AG08395 (cell line): ENCODE results near the gene KLHL40.

Source experiments
- DNase-seq: peaks from one replicate; pipeline ENCODE4 v3.0.0; 2012; ENCODE audit warnings: mixed read lengths, low spot score

KLHL40 gene

GRCh38 chr3:42656680-42657610, 28.4 kb upstream of the KLHL40 start:
- no peak for DNase-seq

- DNase-seq, result no peak
These were observed 27.7 kb upstream of the KLHL40 start for GRCh38 chr3:42657675-42658074.

- no peak for DNase-seq
These were observed 27.1 kb upstream of the KLHL40 start for GRCh38 chr3:42658091-42658770.

- no peak for DNase-seq
These were observed 26.5 kb upstream of the KLHL40 start for GRCh38 chr3:42658771-42659390.

GRCh38 chr3:42659451-42660130, 25.7 kb upstream of the KLHL40 start:
- no peak for DNase-seq

- no peak for DNase-seq
These were observed 25.1 kb upstream of the KLHL40 start for GRCh38 chr3:42660131-42660715.

GRCh38 chr3:42660898-42661297, 24.4 kb upstream of the KLHL40 start:
- no peak for DNase-seq

GRCh38 chr3:42661593-42662022, 23.7 kb upstream of the KLHL40 start:
- DNase-seq, result no peak

- DNase-seq, result no peak
These were observed 23.1 kb upstream of the KLHL40 start for GRCh38 chr3:42662037-42662812.

GRCh38 chr3:42662813-42663535, 22.4 kb upstream of the KLHL40 start:
- DNase-seq, result no peak

GRCh38 chr3:42663581-42664437, 21.5 kb upstream of the KLHL40 start:
- no peak for DNase-seq

GRCh38 chr3:42664438-42664803, 20.9 kb upstream of the KLHL40 start:
- DNase-seq, result no peak

GRCh38 chr3:42665050-42665878, 20.1 kb upstream of the KLHL40 start:
- DNase-seq, result no peak

GRCh38 chr3:42666022-42666421, 19.3 kb upstream of the KLHL40 start:
- no peak for DNase-seq

- DNase-seq, result no peak
These were observed 18.7 kb upstream of the KLHL40 start for GRCh38 chr3:42666577-42666998.

- no peak for DNase-seq
These were observed 18.2 kb upstream of the KLHL40 start for GRCh38 chr3:42667096-42667522.

- no peak for DNase-seq
These were observed 17.6 kb upstream of the KLHL40 start for GRCh38 chr3:42667523-42668412.

- DNase-seq, result no peak
These were observed 16.9 kb upstream of the KLHL40 start for GRCh38 chr3:42668413-42668760.
